NCI-H526 (cell line): ENCODE results near the gene FLNA.
"Not testable (repeated sequence)": the region's sequence is repeated elsewhere in the genome, so short reads cannot be mapped to it uniquely, and the experiment has no call there.

Experiments
- DNase-seq, 2 experiments: peaks; one replicate each; lab custom pipeline; 2025; lab: John Stamatoyannopoulos, UW

The FLNA gene

GRCh38 chrX:154360155-154360713 is 14.2 kb downstream of the FLNA start:
- DNase-seq = no peak

DNA sequence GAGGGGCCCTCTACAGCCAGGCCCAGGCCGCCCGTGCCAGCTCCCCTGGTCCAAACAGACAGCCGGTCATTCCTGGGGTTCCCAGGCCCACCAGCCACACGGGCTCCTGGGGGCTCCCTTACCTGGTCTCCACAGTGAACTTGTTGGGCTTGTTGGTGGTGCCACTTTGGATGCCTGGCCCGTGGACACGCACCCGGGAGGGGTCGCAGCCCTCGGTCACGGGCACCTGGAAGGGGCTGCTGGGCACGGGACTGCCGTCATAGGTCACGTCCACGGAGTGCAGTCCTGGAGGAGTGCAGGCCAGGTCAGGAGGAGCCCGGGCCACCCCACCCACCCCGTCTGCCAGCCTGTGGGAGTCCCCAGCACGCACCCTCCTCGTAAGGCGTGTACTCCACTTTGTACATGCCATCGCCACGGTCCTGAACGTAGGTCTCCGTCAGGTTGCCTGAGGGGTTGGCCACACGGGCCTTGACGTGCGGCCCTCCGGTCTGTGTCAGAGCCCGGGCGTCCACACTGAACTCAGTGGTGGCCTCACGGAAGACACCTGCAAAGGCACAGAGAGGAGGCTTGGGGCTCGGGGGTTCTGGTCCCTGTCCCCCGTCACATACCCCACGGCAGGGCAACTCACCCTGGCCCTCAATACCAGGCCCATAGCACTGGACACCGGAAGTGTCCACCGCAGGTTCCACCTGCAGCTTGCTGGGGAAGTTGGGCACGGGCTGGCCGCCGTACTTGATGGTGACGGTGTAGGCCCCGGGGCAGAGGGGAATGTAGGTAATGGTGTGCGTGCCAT is 14.9 kb downstream of the FLNA start:
- no peak for DNase-seq

DNA sequence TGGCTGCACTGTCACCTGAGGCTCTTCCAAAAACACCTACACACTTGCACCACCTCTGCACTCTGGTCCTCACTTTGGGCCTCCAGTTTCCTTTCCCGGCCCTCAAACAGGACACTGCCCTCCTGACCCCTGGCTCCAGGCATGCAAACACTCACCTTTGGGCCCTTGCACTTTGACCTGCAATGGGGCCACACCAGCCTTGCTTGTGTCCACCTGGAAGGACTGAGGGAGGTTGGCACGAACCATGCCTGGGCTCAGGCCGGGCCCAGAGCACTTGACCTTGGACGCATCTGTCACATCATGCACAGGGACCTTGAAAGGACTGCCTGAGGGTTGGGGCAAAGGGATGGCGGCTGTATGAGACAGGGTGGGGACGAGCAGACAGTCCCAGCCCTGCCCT is 15.6 kb downstream of the FLNA start:
- DNase-seq = no peak

GRCh38 chrX:154358011-154358410 is 16.4 kb downstream of the FLNA start:
- no peak for DNase-seq

DNA sequence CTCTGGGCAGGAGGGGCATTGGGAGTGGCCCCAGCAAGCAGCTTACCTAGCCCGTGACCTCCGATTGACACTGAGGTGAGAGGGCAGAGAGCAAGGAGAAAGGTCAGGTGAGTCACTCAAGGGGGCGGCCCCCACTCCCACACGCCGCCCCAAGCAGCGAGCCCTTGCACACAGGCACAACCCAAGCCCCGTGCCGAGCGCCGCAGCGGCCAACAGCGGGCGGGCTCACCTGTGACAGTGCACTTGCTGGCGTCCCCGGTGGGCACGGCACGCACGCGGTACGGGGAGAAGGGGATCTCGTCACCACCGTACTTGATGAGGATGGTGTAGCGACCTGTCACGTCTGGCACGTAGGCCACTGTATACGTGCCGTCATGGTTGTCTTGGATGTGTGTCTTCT is 17.2 kb downstream of the FLNA start:
- DNase-seq = no peak

GRCh38 chrX:154356596-154356995 is 17.8 kb downstream of the FLNA start:
- DNase-seq = no peak

DNA sequence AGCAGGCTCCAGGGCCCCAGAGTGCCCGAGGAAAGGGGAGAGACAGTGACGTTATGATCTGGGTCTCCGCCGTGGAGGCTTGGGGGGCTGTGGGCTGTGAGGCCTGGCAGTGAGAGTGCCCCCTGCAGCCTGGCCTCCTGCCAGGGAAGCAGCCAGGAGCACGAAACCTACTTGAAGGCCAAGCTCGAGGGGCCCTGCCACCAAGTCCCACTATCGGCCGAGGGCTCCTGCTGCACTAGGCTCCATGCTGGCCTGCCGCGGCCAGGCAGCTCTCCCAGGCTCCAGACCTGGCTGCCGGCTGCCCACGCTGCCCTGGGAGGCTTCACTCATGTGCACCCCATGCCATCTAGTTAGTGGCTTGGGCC is 18.7 kb downstream of the FLNA start:
- DNase-seq = no peak

GRCh38 chrX:154355094-154355775 is 19.2 kb downstream of the FLNA start:
- no peak for DNase-seq

DNA sequence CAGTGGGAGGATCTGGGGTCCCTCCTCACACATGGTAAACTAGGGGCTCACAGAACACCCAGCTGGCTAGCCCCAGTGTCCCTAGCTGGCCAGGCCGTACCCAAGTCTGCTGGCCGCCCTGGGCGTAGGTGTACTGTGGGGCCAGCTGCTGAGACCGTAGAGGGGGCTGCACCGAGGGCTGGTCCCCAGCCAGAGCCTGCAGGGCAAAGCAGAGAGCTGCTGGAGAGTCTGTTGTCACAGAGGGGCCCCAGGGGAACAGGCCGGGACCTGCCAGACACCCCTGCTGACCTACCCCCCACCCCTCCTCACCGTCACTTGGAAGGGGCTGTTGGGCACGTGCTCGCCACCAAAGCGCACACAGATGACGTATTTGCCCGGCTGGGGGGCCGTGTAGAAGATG is 19.9 kb downstream of the FLNA start:
- DNase-seq = no peak

- DNase-seq = no peak
Observed at GRCh38 chrX:154354013-154354412, 20.4 kb downstream of the FLNA start.

DNA sequence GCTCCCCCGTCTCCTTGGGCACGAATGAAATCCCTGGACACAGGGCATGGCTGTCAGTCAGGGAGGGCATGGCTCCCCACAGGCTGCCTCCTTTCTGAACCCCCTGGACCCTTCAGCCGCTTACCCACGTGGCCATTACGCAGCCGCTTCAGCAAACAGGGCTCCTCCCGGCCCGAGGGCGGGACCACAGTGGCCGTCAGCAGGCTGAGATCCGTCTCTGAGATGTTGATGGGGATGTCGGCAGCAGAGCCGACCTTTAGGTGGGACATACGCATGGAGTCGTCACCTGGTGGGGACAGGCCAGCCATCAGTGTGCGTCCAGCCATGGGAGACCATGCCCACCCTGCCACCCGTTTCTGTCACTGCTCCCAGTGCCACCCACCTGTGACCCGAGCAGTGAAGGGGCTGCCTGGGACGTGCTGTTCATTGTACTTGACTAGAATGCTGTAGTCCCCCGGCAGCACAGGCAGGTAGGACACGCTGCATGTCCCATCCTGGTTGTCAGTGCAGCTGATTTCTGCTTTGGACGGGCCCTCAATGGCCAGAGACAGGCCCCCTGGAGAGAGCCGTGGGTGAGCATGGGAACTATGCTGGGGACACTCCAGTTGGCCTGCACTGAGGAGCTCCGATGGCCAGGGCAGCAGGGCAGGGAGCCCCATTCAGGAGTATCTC is 21.1 kb downstream of the FLNA start:
- no peak for DNase-seq

DNA sequence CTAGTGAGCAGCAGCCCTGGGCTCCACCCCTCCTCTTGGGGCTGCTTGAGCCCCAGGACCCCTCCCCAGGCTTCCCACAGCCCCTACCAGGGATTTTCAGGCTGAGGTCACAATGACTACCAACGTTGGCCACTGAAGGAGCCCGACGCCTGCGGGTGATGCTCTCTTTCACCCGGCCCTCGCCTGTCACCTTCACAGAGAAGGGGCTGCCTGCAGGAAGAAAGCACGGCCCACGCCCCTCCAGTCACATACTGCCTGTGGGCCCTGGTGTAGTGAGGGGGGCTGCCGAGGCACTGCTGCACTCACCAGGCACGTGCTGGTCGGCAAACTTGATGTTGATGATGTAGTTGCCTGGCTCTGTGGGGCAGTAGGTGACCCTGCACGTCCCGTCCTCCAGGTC is 22.0 kb downstream of the FLNA start:
- DNase-seq = no peak

DNA sequence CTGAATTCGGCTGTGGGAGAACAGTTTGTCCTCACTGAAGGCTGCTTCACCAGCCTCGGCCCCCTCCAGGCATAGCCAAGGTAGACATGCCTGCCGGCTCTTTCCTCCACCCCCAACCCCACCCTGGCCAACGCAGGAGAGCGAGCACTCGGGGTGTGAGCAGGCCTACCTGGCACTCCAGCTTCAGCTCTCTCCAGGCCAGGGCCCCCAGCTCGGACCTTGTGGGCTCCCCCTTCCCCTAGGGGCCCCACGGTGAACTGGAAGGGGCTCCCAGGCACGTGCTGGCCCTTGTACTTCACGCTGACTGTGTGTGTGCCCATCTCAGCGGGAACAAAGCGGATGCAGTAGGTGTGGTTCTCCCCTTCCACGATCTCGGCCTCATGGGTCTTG is 22.4 kb downstream of the FLNA start:
- DNase-seq = no peak

DNA sequence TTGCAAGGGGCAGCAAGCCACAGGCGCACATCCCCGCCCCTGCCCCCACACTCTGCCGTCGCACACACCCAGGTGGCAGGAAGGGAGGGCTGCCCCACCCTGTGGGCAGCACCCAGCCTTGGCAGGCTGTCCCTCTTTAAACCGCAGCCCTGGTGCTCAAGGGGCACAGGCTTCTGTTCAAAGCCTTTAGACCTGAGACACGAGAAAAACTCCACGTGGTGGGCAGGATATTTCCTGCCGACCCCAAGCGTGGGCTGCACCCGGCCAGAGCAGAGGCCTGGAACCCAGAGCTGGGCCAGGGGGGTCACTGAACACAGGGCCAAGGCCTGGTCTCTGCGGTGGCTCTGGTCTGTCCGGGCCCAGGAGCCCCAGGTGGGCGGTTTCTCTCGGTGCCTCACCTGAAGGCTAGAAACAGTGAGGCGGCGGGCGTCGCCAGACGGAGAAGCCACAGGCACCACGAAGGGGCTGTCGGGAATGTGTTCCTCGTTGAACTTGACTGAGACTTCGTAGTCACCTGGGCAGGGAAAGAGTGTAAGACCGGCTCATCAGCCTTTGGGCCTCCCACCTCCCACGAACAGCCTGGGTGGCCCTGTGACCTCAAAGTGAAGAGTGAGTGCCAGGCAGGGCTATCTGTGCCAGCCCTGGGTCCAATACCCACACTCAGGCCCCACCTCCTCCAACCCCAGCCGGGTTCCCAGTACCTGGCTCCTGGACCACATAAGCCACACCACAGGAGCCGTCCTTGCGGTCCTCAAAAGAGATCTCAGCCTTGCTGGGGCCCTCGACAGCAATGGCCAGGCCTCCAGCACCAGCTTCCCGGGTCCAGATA is 23.0 kb downstream of the FLNA start:
- DNase-seq = no peak

GRCh38 chrX:154350429-154351182 is 23.8 kb downstream of the FLNA start:
- no peak for DNase-seq

- DNase-seq = no peak
Observed at GRCh38 chrX:154349979-154350378, 24.5 kb downstream of the FLNA start.

DNA sequence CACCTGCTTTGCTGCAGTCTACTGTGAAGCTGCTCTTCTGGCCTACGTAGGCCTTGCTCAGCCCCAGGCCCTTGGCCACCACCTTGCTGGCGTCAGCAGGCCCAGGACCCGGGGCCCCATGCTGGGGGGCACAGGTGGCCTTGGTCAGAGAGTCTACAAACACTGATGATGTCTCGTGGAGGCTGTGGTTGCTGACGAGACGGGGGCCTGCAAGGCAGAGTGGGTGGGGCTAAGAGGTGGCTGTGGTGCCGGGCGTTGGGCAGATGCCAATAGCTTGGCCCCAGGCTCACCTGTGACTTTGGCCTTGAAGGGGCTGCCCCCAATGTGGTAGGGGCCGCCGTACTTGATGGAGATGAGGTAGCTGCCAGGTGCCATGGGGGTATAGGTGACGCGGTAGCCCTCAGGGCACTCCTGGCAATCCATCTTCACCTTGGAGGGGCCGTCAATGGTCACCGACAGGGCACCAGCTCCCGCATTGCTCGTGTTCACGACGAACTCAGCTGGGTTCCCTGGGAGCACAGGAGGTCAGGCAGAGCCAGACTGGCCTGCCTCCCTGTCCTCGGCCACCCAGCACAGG is 25.0 kb downstream of the FLNA start:
- no peak for DNase-seq

GRCh38 chrX:154348646-154349358 is 25.6 kb downstream of the FLNA start:
- DNase-seq = no peak

DNA sequence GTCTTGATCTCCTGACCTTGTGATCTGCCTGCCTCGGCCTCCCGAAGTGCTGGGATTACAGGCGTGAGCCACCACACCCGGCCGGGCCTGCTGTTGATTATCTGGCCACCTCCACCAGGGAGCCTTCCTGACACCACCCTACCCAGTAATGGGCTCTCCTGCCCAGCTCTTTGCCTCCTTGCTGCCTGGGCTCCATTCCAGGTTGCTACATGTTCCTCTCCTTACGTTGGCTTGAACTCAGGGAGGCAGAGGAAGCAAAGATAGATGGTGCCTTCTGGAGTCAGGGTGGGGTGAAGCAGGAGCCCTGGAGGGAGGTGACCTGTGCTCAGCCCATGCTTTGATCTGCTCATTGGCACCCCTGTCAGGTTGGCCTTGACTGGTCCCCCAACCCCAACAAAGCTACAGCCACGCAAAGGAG is 26.3 kb downstream of the FLNA start:
- no peak for DNase-seq

- DNase-seq = not testable (repeated sequence)
Observed at GRCh38 chrX:154343620-154344019, 30.8 kb downstream of the FLNA start.
